HepG2 (cell line): Measurements from ENCODE around the gene ETV6. TPM values are rescaled to one million over a fixed set of nuclear protein-coding genes. Genes with fewer than 3 reads are reported as not detected.

Source experiments
- ATAC-seq: fragments of 200-7000 bp; cut with Tn5 transposase; 3 replicates; pipeline ENCODE4 v1.9.1; 2020; ENCODE audit warnings: mild to moderate bottlenecking, moderate library complexity
- BruUV-seq: library from RNA; stranded (reverse); fragments of 400-500 nt; replicated peaks from 2 replicates; lab custom pipeline; 2021; lab: Mats Ljungman, UMichigan
- CTCF ChIA-PET: fragments of 300-600 bp; formaldehyde crosslinking; extraction: SDS; loops from one replicate; lab custom pipeline; 2021; ENCODE audit warnings: low total read pairs, inconsistent platforms, low intra/inter-chr PET ratio; lab: Yijun Ruan, JAX
- POLR2A ChIA-PET: fragments of 350-600 bp; sonication (Branson Sonifier 250); formaldehyde crosslinking; loops from one replicate; lab custom pipeline; 2020; ENCODE audit warnings: antibody characterized with exemption, inconsistent platforms; lab: Yijun Ruan, JAX
- DNase-seq: peaks from one replicate; pipeline ENCODE4 v3.0.0-alpha.2; 2015; ENCODE audit warnings: low spot score
- FAIRE-seq: peaks from 3 replicates; lab custom pipeline; 2011; peaks lifted over from hg19 to GRCh38; lab: Jason Lieb, UNC
- H2AFZ ChIP-seq: one replicate; pipeline ENCODE4 v1.6.1; 2011; ENCODE audit warnings: low read length, inconsistent platforms
- H3K27ac ChIP-seq: fragments of 300-600 bp; 3 replicates; pipeline ENCODE4 v1.8.0; 2011; ENCODE audit warnings: mixed run types, mild to moderate bottlenecking, mixed read lengths, low read length, inconsistent platforms; ENCODE audit not compliant: insufficient read depth; ENCODE audit errors: extremely low read length
- H3K27me3 ChIP-seq, 2 experiments: fragments of 200-600 bp in 1 of 2; 2 replicates in 1 of 2; 3 replicates in 1 of 2; pipeline versions ENCODE4 v1.6.0 to v1.8.0; 2011; ENCODE audit warnings: low read length in 2 of 2, mild to moderate bottlenecking in 2 of 2, moderate library complexity in 2 of 2, inconsistent platforms in 1 of 2; ENCODE audit not compliant: insufficient read depth in 2 of 2, control insufficient read depth in 1 of 2
- H3K36me3 ChIP-seq, 2 experiments: fragments of 200-600 bp in 1 of 2; replicated peaks in 1 of 2; 2 replicates in 1 of 2; 3 replicates in 1 of 2; pipeline versions ENCODE4 v1.5.1 to v1.8.0; 2011; ENCODE audit warnings: low read length in 2 of 2, inconsistent platforms in 1 of 2; ENCODE audit not compliant: insufficient read depth in 2 of 2, control insufficient read depth in 1 of 2
- H3K4me1 ChIP-seq: 2 replicates; pipeline ENCODE4 v1.5.1; 2012; ENCODE audit warnings: low read length, inconsistent platforms; ENCODE audit not compliant: insufficient read depth
- H3K4me2 ChIP-seq: 2 replicates; pipeline ENCODE4 v1.6.0; 2011; ENCODE audit warnings: low read depth, low read length, inconsistent platforms
- H3K4me3 ChIP-seq, 3 experiments: fragments of 200-600 bp in 1 of 3; sonication (generic), shearing (Covaris generic) in 1 of 3; replicated peaks in 1 of 3; 2 replicates each; pipeline ENCODE4 v1.5.1; 2011 to 2016; ENCODE audit warnings: low read length in 3 of 3, inconsistent platforms in 2 of 3, low read depth in 2 of 3, mild to moderate bottlenecking in 2 of 3, control low read depth in 1 of 3, mixed read lengths in 1 of 3; ENCODE audit not compliant: insufficient read depth in 1 of 3
- H3K79me2 ChIP-seq: one replicate; pipeline ENCODE4 v1.6.1; 2011; ENCODE audit warnings: low read length, inconsistent platforms; ENCODE audit not compliant: insufficient read depth
- H3K9ac ChIP-seq: 2 replicates; pipeline ENCODE4 v1.6.0; 2011; ENCODE audit warnings: mild to moderate bottlenecking, low read depth, low read length, inconsistent platforms; ENCODE audit not compliant: insufficient read depth
- H3K9me3 ChIP-seq: 2 replicates; pipeline ENCODE4 v1.5.1; 2012; ENCODE audit warnings: mild to moderate bottlenecking, low read length
- H4K20me1 ChIP-seq: 2 replicates; pipeline ENCODE4 v1.6.0; 2011; ENCODE audit warnings: inconsistent platforms, mild to moderate bottlenecking, low read length, moderate library complexity; ENCODE audit not compliant: insufficient read depth
- AHDC1 ChIP-seq: sonication (generic); formaldehyde crosslinking; IDR thresholded peaks from 2 replicates; pipeline ENCODE4 v1.5.1; 2020; ENCODE audit warnings: mild to moderate bottlenecking, missing genetic modification reagents, borderline replicate concordance
- HOXA9 ChIP-seq: sonication (generic); formaldehyde crosslinking; IDR thresholded peaks from 2 replicates; pipeline ENCODE4 v1.8.1; 2022; ENCODE audit warnings: missing genetic modification reagents, mild to moderate bottlenecking, moderate library complexity, borderline replicate concordance
- PCBP1 ChIP-seq: fragments of 200-400 bp; formaldehyde crosslinking; IDR thresholded peaks from 2 replicates; pipeline ENCODE4 v1.6.1; 2017; ENCODE audit warnings: mild to moderate bottlenecking, low read depth, low read length, borderline replicate concordance
- PTBP1 ChIP-seq: fragments of 200-400 bp; formaldehyde crosslinking; IDR thresholded peaks from 2 replicates; pipeline ENCODE4 v1.6.1; 2018; ENCODE audit warnings: low read length, low read depth; ENCODE audit not compliant: poor library complexity, severe bottlenecking
- SAFB2 ChIP-seq: sonication (generic); formaldehyde crosslinking; IDR thresholded peaks from 2 replicates; pipeline ENCODE4 v1.5.1; 2020; ENCODE audit warnings: missing genetic modification reagents, low read depth, mild to moderate bottlenecking, borderline replicate concordance
- TRIM24 ChIP-seq: sonication (generic); formaldehyde crosslinking; IDR thresholded peaks from 2 replicates; pipeline ENCODE4 v1.8.0; 2022; ENCODE audit warnings: mild to moderate bottlenecking, missing genetic modification reagents
- TSC22D2 ChIP-seq: sonication (generic); formaldehyde crosslinking; IDR thresholded peaks from 2 replicates; pipeline ENCODE4 v1.5.1; 2020; ENCODE audit warnings: missing genetic modification reagents, mild to moderate bottlenecking, borderline replicate concordance
- ZNF580 ChIP-seq: IDR thresholded peaks from 2 replicates; pipeline ENCODE4 v1.6.1; 2016; ENCODE audit warnings: low read depth, borderline replicate concordance
- ZNF646 ChIP-seq: sonication (generic); formaldehyde crosslinking; IDR thresholded peaks from 2 replicates; pipeline ENCODE4 v1.9.0; 2021; ENCODE audit warnings: mild to moderate bottlenecking, missing genetic modification reagents
- ZNF761 ChIP-seq: sonication (generic); formaldehyde crosslinking; conservative IDR thresholded peaks from 2 replicates; pipeline ENCODE4 v1.4.0; 2020; ENCODE audit warnings: mild to moderate bottlenecking, missing genetic modification reagents
- WGBS: methylation state at CpG from one replicate; pipeline ENCODE4 v1.1.6; 2017; ENCODE audit warnings: low lambda C conversion rate; 5-methylcytosine and 5-hydroxymethylcytosine counted together
- in situ Hi-C: cut with HindIII; loops from 2 replicates; pipeline ENCODE4 v1.10.0; 2017; ENCODE audit warnings: low pct_unique_long_range_greater_than_20kb; ENCODE audit not compliant: extremely low pct_ligation_motif_present
- intact Hi-C: fragments of 100-400 bp; cut with micrococcal nuclease; formaldehyde crosslinking; loops from one replicate; pipeline ENCODE4 v1.10.0; 2022; ENCODE audit not compliant: unreplicated experiment
- polyA plus RNA-seq, 8 experiments: library from polyadenylated mRNA; depleted of rRNA in 3 of 8; stranded (reverse) in 7 of 8; unstranded in 1 of 8; fragments of >200 nt; fragmentation: Illumina TruSeq in 4 of 8; extraction: Trizol in 4 of 8; gene quantifications; 2 replicates each; pipeline versions ENCODE4 v1.2.1 to v1.2.3, GENCODE V29; 2011 to 2016; ENCODE audit warnings: low read depth in 4 of 8, missing spikeins in 1 of 8, mixed read lengths in 1 of 8; ENCODE audit not compliant: insufficient read depth in 1 of 8
- total RNA-seq, 5 experiments: library from RNA; depleted of rRNA; stranded (reverse); fragments of >200 nt; fragmentation: Illumina TruSeq; extraction: Trizol; gene quantifications; 2 replicates each; pipeline ENCODE4 v1.2.3, GENCODE V29; 2016; ENCODE audit warnings: low read depth in 1 of 5
- TF ChIP-seq, protein P1 (sequence below): sonication (generic); formaldehyde crosslinking; conservative IDR thresholded peaks from 2 replicates; pipeline ENCODE4 v1.4.0; 2020; ENCODE audit warnings: missing genetic modification reagents

Gene ETV6
- total and polyA plus RNA-seq, 2 of the 13 experiments (the other 11 are each of a cell fraction or from before 2014, with no cell fraction given) = 2.2 to 3.0 TPM

DNA sequence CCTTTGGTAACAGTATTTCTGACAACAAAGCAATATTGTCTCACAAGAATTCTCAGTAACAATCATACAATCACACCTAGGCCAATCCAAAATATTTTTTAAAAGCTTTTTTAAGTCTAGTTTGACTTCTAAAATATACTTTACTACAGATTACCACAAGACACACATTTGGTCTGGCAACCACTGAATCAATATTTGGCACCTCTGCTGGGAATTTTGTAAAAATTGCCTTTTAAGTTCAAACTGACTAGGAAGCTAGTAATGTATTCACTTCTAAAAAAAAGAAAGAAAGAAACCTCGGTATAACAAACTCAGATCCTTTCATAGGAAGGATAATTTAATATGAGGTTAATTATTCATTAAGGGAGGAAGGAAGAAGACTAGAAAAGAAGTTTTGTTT is 18.2 kb upstream of the ETV6 start:
- intact Hi-C loops = no loop called here
- no peaks in the 10 kb centered on the region for H3K79me2 ChIP-seq
- 2% methylated on average over 1 of the region's 1 CpG for WGBS
- no peak for TF ChIP-seq AHDC1 (CRISPR knock-in tag)
- no peak for TF ChIP-seq PTBP1
- TF ChIP-seq ZNF646 = no peak
- TF ChIP-seq SAFB2 (CRISPR knock-in tag) = no peak
- TF ChIP-seq ZNF761 (CRISPR knock-in tag) = no peak
- no peak for TF ChIP-seq ZNF580
- TF ChIP-seq TRIM24 (CRISPR knock-in tag) = no peak
- TF ChIP-seq, protein P1, sequence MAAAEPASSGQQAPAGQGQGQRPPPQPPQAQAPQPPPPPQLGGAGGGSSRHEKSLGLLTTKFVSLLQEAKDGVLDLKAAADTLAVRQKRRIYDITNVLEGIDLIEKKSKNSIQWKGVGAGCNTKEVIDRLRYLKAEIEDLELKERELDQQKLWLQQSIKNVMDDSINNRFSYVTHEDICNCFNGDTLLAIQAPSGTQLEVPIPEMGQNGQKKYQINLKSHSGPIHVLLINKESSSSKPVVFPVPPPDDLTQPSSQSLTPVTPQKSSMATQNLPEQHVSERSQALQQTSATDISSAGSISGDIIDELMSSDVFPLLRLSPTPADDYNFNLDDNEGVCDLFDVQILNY = no peak
- no peak for TF ChIP-seq PCBP1
- no peak for TF ChIP-seq HOXA9 (CRISPR knock-in tag)
- no peak for TF ChIP-seq TSC22D2

More for the DNA sequence above, 18.2 kb upstream of the ETV6 start:
- Histone ChIP-seq H3K4me2 (no peak overlapping the region), H3K9me3 (peaks cover 7% of the 10 kb centered on the region; the same call in 1 of the 2 replicates), H3K4me1 (peaks cover 21% of the 10 kb centered on the region), H3K27me3 (no peaks in the 10 kb centered on the region), H3K27ac (no peak overlapping the region), H4K20me1 (no peaks in the 10 kb centered on the region), H3K36me3 (no peaks in the 10 kb centered on the region), H2AFZ (no peak overlapping the region), H3K9ac (no peak overlapping the region), H3K4me3 (no peak overlapping the region)
- ATAC-seq = no peak
- in situ Hi-C loops = no loop called here
- BruUV-seq = no TSS peak
- CTCF ChIA-PET = no interaction called here
- POLR2A ChIA-PET = no interaction called here
- FAIRE-seq = no peak
- no peak for DNase-seq
